GM18907 (cell line): ENCODE results near the gene UGT1A9.
"Not testable (repeated sequence)": the region's sequence is repeated elsewhere in the genome, so short reads cannot be mapped to it uniquely, and the experiment has no call there.

ENCODE experiments used
- ATAC-seq: cut with Tn5 transposase; IDR thresholded peaks from one replicate; pipeline ENCODE4 v1.9.1; 2021; ENCODE audit warnings: mild to moderate bottlenecking, moderate library complexity; ENCODE audit not compliant: unreplicated experiment

Gene UGT1A9

DNA sequence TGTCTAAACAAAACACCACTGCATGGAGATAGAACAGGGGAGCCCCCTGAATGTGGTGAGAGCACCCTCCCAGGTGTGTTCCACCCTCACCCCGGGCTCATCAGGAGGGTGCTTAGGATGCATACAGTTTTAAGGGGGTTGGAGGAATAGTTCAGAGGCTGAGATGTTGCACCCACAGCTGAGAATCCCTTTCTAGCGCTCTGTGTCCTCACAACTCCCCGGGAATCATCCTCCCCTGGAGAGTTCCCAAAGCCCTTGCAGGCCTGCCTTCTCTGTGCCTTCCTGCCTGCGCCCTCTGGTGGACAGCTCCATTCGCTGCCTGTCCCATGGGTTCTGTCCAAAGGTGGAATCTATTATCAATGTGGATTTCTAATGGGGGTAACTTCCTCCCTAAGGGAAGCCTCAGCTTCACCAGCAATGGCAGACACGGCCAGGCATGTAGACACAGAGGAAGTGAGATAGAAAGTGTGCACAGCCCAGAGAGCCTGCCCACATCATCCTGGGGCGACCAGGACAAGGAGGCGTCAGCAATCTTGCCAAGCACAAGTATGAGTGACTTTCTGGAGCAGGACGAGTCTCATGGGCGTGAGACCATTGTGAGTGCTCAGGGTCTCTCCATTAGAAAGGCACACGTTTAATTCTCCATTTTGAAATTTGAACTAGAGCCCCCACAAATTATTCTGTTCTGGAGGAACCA lies 39.8 kb downstream of the UGT1A9 start:
- peak; percentile 62 for ATAC-seq

DNA sequence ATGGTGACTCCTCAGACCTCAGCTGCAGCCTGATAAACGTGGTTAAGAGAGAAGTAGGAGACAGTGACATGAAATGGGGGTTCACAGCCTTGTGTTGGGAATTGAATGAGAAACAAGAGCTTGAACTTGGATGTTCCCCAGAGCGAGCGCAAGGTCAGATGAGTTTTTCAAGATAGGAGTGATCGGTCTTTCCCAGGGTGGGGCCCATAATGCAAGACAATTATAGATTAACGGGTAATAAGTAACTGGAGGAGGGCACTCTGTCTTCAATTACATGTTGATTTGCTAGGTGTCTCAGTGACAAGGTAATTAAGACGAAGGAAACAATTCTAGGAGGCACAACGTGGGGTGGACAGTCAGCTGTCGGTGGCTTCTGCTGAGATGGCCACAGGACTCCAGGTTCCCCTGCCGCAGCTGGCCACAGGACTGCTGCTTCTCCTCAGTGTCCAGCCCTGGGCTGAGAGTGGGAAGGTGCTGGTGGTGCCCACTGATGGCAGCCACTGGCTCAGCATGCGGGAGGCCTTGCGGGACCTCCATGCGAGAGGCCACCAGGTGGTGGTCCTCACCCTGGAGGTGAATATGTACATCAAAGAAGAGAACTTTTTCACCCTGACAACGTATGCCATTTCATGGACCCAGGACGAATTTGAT lies 41.0 kb downstream of the UGT1A9 start, which contains the start of gene UGT1A5:
Gene UGT1A5 (plus strand): TSS at position 297 of the 651 bp plus-strand sequence. CDS start 85 bp downstream, at position 382.
- ATAC-seq = no peak

DNA sequence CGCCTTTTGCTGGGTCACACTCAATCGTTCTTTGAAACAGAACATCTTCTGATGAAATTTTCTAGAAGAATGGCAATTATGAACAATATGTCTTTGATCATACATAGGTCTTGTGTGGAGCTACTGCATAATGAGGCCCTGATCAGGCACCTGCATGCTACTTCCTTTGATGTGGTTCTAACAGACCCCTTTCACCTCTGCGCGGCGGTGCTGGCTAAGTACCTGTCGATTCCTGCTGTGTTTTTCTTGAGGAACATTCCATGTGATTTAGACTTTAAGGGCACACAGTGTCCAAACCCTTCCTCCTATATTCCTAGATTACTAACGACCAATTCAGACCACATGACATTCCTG lies 41.5 kb downstream of the UGT1A9 start:
- ATAC-seq = no peak

DNA sequence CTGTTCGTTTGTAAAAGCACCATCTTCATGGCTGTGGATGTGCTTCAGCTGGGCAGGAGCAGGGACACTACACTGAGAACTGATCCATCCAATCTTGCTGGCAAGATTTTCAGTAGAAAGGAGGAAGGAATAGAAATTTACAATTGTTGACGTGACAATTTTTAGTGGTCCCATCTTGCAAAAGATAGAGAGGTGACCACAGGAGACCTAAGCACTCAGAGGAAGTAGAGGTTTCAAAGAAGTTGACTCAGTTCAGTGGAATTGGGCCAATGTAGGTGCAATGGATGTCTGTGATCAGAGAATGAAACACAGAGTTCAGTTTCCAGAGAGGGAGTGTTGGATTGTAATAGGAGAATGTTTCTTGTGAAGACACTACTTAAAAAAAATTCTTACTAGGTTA lies 42.4 kb downstream of the UGT1A9 start:
- no peak for ATAC-seq

DNA sequence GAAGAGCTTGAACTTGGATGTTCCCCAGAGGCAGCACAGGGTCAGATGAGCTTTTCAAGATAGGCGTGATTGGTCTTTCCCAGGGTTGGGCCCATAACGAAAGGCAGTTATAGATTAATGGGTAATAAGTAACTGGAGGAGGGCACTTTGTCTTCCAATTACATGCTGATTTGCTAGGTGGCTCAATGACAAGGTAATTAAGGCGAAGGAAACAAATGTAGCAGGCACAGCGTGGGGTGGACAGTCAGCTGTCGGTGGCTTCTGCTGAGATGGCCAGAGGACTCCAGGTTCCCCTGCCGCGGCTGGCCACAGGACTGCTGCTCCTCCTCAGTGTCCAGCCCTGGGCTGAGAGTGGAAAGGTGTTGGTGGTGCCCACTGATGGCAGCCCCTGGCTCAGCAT lies 46.9 kb downstream of the UGT1A9 start, which contains the start of gene UGT1A4:
Gene UGT1A4 (plus strand): TSS at position 185 of the 400 bp plus-strand sequence. CDS start 85 bp downstream, at position 270.
- no peak for ATAC-seq

DNA sequence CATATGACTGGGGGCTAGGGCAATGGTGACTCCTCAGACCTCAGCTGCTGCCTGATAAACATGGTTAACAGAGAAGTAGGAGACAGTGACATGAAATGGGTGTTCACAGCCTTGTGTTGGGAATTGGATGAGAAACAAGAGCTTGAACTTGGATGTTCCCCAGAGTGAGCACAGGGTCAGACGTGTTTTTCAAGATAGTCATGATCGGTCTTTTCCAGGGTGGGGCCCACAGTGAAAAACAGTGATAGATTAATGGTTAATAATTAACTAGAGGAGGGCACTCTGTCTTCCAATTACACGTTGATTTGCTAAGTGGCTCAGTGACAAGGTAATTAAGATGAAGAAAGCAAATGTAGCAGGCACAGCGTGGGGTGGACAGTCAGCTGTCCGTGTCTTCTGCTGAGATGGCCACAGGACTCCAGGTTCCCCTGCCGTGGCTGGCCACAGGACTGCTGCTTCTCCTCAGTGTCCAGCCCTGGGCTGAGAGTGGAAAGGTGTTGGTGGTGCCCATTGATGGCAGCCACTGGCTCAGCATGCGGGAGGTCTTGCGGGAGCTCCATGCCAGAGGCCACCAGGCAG lies 57.1 kb downstream of the UGT1A9 start, which contains the start of gene UGT1A3:
Gene UGT1A3 (plus strand): TSS at position 320 of the 579 bp plus-strand sequence. CDS start 85 bp downstream, at position 405.
- no peak for ATAC-seq

DNA sequence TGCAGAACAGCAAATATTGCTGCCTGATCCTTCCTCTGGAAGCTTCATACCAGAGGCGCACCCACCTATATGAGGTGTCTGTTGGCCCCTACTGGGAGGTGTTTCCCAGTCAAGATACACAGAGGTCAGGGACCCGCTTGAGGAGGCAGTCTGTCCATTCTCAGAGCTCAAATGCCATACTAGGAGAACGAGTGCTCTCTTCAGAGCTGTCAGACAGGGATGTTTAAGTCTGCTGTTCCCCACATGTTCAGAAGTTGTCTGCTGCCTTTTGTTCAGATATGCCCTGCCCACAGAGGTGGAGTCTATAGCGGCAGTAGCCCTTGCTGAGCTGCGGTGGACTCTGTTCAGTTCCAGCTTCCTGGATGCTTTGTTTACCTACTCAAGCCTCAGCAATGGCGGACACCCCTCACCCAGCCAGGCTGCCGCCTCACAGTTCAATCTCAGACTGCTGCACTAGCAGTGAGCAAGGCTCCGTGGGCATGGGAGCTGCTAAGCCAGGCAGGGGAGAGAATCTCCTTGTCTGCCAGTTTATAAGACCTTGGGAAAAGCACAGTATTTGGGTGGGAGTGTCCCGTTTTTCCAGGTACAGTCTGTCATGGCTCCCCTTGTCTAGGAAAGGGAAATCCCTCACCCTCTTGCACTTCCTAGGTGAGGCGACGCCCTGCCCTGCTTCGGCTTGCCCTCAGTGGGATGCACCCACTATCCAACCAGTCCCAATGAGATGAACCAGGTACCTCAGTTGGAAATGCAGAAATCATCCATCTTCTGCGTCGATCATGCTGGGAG lies 65.4 kb downstream of the UGT1A9 start:
- ATAC-seq = not testable (repeated sequence)

DNA sequence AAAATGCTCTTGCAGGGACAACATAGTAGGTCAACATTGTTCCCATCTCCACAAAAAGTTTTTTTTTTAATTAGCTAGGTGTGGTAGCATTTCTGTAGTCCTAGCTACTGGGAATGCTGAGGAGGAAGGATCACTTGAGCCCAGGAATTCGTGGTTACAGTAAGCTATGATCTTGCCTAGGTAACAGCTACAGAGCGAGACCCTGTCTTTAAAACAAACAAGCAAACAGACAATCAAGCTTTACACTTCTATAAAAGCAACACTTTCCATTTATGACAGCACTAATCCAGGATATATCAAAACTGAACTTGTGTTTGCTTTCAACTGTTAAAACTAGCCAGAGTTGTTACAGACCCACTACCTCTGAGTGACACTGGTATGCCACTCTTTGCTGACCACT lies 69.2 kb downstream of the UGT1A9 start:
- ATAC-seq = no peak

DNA sequence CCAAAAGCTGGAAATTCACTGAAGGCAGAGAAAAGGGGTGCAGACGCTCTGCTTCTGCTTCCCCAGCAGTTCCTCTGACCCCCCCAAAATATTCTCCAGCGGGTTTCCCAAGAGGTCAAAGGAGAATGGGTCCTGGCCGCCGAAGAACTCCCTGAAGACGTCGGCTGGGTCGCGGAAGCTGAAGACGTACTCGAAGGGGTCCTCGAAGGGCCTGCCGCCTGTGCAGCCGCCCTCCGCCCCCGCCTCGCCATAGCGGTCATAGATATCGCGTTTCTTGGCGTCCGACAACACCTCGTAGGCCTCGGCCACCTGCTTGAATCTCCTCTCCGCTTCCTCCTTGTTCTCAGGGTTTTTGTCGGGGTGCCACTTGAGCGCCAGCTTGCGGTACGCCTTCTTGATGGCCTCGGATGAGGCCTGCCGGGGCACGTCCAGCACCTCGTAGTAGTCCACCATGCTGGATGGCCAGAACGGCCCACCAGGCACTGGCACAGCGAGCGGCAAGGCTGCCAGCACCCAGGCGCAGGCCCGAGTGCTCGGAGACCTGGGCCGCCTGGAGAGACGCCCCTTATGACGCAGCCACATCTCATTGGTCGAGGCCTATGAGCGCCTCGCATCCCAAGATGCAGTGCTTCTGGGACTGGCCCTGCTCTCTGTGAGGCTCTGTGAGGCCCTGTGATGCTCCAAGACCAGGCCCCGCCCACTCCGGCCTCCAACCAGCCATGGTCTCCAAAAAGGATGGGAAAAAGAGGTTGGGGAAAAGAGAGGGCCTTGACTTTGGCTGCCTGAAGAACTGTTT lies 72.0 kb downstream of the UGT1A9 start:
- no peak for ATAC-seq

DNA sequence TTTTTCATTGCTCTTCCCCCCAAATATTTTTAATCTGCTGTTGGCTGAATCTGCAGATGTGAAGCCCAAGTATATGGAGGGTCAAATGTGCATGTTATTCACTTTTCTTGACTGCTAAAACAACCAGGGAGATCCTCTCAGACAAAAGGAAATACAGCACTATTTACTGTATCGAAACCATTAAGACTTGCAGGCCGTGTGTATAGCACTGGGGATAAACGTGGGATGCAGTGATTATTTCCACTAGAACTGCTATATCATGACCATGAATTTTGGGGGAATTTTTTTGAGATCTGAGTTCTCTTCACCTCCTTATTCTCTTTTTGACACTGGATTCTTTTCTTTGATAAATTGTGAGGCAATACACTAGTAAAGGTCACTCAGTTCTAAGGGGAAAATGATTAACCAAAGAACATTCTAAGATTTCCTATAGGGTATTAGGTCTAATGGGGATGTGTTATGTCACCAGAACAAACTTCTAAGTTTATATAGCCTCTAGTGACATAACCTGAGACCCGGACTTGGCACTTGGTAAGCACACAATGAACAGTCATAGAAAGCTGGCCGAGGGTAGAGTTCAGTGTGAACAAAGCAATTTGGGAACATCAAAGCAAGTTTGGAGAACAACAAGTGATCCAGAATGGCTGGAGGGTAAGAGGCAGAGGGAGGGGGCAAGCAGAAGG lies 73.5 kb downstream of the UGT1A9 start:
- no peak for ATAC-seq

DNA sequence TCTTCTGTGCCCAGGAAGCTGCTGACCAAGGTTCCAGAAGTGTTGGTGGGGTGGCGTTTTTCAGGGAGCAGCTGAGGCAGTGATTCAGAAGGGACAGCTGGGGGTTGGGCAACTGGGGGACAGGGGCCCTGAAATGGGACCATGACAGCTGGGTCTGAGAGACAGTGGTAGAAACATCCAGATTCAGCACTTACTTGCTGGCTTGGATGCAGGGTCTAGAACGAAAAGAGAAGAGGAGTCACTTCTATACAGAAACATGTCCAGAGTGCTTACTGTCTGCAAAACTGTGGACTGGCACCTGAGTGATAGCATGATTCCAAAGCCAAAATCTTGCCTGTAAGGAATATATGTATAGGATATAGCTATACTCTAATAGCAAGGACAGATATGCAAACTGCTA lies 74.1 kb downstream of the UGT1A9 start:
- not testable (repeated sequence) for ATAC-seq

DNA sequence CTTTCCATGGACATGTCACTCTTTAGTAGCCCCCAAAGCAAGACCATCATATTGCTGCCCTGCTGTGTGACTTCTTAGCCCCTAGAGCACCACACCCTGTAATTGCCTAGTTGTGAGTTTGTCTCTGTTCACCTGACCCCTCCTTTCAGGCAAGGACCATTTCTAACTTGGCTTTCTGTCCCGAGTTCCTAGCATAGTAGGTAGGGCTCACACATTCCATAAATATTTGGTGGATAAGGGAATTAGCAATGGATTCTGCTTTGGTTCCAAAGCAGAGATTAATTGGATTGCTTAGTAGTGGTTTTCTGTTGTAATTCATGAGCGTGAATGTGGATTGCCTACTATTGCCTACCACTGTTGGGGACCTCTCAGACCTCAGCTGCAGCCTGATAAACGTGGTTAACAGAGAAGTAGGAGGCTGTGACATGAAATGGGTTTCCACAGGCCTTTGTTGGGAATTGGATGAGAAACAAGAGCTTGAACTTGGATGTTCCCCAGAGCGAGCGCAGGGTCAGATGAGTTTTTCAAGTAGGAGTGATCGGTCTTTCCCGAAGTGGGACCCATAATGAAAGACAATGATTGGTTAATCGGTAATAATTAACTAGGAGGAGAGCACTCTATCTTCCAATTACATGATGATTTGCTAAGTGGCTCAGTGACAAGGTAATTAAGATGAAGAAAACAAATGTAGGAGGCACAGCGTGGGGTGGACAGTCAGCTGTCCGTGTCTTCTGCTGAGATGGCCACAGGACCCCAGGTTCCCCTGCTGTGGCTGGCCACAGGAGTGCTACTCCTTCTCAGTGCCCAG lies 75.0 kb downstream of the UGT1A9 start:
- no peak for ATAC-seq

DNA sequence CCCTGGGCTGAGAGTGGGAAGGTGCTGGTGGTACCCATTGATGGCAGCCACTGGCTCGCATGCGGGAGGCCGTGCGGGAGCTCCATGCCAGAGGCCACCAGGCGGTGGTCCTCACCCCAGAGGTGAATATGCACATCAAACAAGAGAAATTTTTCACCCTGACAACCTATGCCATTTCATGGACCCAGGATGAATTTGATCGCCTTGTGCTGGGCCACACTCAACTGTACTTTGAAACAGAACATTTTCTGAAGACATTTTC lies 75.5 kb downstream of the UGT1A9 start:
- no peak for ATAC-seq

DNA sequence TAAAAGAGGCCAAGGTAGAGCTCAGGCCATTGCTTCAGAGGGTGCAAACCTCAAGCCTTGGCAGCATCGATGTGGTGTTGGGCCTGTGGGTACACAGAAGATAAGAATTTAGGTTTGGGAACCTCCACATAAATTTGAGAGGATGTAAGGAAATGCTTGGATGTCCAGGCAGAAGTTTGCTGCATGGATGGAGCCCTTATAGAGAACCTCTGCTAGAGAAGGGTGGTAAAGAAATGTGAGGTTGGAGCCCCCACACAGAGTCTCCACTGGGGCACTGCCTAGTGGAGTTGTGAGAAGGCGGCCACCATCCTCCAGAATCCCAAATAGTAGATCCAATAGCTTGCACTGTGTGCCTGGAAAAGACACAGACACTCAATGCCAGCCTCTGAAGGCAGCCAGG lies 79.0 kb downstream of the UGT1A9 start:
- ATAC-seq = not testable (repeated sequence)

DNA sequence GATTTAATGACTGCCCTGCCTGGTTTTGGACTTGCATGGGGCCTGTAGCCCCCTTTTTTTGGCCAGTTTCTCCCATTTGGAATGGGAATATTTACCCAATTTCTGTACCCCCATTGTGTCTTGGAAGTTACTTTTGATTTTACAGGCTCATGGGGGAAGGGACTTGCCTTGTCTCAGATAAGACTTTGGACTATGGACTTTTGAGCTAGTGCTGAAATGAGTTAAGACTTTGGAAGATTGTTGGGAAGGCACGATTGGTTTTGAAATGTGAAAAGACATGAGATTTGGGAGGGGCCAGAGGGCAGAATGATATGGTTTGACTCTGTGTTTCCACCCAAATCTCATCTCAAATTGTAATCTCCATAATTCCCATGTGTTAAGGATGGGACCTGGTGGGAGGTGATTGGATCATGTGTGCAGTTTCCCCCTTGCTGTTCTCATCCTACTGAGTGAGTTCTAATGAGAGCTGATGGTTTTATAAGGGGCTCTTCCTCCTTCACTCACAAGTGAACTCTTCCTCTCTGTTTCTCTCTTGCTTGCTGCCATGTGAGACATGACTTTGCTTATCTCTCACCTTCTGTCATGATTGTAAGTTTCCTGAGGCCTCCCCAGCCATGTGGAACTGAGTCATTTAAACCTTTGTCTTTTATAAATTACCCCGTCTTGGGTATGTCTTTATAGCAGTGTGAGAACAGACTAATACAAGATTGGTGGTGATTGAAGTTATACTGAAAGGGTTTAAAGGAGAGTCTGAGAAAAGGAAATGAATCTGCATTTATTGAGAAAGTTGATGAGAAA lies 79.7 kb downstream of the UGT1A9 start:
- ATAC-seq = not testable (repeated sequence)

DNA sequence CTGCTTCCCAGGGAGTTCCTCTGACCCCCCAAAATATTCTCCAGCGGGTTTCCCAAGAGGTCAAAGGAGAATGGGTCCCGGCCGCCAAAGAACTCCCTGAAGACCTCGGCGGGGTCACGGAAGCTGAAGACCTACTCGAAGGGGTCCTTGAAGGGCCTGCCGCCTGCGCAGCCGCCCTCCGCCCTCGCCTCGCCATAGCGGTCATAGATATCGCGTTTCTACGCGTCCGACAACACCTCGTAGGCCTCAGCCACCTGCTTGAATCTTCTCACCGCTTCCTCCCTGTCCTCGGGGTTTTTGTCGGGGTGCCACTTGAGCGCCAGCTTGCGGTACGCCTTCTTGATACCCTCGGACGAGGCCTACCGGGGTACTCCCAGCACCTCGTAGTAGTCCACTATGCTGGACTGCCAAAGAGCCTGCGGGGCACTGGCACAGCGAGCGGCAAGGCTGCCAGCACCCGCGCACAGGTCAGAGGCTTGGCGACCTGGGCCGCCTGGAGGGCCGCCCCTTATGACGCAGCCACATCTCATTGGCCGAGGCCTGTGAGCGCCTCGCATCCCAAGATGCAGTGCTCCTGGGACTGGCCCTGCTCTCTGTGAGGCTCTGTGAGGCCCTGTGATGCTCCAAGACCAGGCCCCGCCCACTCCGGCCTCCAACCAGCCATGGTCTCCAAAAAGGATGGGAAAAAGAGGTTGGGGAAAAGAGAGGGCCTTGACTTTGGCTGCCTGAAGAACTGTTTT lies 83.3 kb downstream of the UGT1A9 start:
- no peak for ATAC-seq

DNA sequence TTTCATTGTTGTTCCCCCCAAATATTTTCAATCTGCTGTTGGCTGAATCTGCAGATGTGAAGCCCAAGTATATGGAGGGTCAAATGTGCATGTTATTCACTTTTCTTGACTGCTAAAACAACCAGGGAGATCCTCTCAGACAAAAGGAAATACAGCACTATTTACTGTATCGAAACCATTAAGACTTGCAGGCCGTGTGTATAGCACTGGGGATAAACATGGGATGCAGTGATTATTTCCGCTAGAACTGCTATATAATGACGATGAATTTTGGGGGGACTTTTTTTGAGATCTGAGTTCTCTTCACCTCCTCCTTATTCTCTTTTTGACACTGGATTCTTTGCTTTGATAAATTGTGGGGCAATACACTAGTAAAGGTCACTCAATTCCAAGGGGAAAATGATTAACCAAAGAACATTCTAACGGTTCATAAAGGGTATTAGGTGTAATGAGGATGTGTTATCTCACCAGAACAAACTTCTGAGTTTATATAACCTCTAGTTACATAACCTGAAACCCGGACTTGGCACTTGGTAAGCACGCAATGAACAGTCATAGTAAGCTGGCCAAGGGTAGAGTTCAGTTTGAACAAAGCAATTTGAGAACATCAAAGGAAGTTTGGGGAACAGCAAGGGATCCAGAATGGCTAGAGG lies 84.9 kb downstream of the UGT1A9 start:
- no peak for ATAC-seq
